Skin of body (tissue), 2 donors: ENCODE data around the gene FAM9A. TPM values are rescaled to one million over a fixed set of nuclear protein-coding genes. Genes with fewer than 3 reads are reported as not detected.
A peak's percentile ranks its signal among the peaks of the same experiment; 100 is the strongest.

ENCODE experiments used
- DNase-seq: peaks from one replicate; lab custom pipeline; 2025; lab: John Stamatoyannopoulos, UW
- total RNA-seq: library from RNA; depleted of rRNA; stranded (reverse); fragments of >200 nt; gene quantifications from one replicate; pipeline ENCODE4 v1.2.3, GENCODE V29; 2014

Gene FAM9A
- total RNA-seq: not detected

GRCh38 chrX:8801041-8801599, at the start of gene FAM9A:
Gene FAM9A, minus strand, starts transcription at chrX:8801383. Its CDS starts 1,212 bp downstream, at chrX:8800171.
- no peak for DNase-seq

GRCh38 chrX:8850478-8850877, 49.3 kb upstream of the FAM9A start:
- no peak for DNase-seq

GRCh38 chrX:8849945-8850344, 48.8 kb upstream of the FAM9A start:
- no peak for DNase-seq

GRCh38 chrX:8849458-8849857, 48.3 kb upstream of the FAM9A start:
- DNase-seq: no peak

- DNase-seq: no peak
Observed at GRCh38 chrX:8848911-8849310, 47.7 kb upstream of the FAM9A start.

- no peak for DNase-seq
Observed at GRCh38 chrX:8848441-8848840, 47.3 kb upstream of the FAM9A start.

- DNase-seq: no peak
Observed at GRCh38 chrX:8847360-8847759, 46.2 kb upstream of the FAM9A start.

- no peak for DNase-seq
Observed at GRCh38 chrX:8846266-8846665, 45.1 kb upstream of the FAM9A start.

- DNase-seq: no peak
Observed at GRCh38 chrX:8845469-8845868, 44.3 kb upstream of the FAM9A start.

- peak; percentile 10 for DNase-seq
Observed at GRCh38 chrX:8845060-8845459, 43.9 kb upstream of the FAM9A start.

- DNase-seq: no peak
Observed at GRCh38 chrX:8844157-8844556, 43.0 kb upstream of the FAM9A start.

- no peak for DNase-seq
Observed at GRCh38 chrX:8841911-8842310, 40.7 kb upstream of the FAM9A start.

GRCh38 chrX:8834392-8834791, 33.2 kb upstream of the FAM9A start:
- no peak for DNase-seq

GRCh38 chrX:8832582-8833378, 31.6 kb upstream of the FAM9A start:
- no peak for DNase-seq

GRCh38 chrX:8823698-8824097, 22.5 kb upstream of the FAM9A start:
- no peak for DNase-seq

- no peak for DNase-seq
Observed at GRCh38 chrX:8822002-8822401, 20.8 kb upstream of the FAM9A start.

- no peak for DNase-seq
Observed at GRCh38 chrX:8820910-8821527, 19.8 kb upstream of the FAM9A start.

GRCh38 chrX:8815460-8816065, 14.4 kb upstream of the FAM9A start:
- DNase-seq: peak; percentile 13

- DNase-seq: no peak
Observed at GRCh38 chrX:8813036-8813435, 11.9 kb upstream of the FAM9A start.

- DNase-seq: no peak
Observed at GRCh38 chrX:8811611-8812010, 10.4 kb upstream of the FAM9A start.

GRCh38 chrX:8808661-8809060, 7.5 kb upstream of the FAM9A start:
- DNase-seq: no peak

GRCh38 chrX:8805974-8806373, 4.8 kb upstream of the FAM9A start:
- no peak for DNase-seq
